GM12874 (cell line): ENCODE measurements around the gene MNAT1.

Experiments
- CTCF ChIP-seq: IDR thresholded peaks from 2 replicates; pipeline ENCODE4 v1.5.1; 2011; ENCODE audit warnings: low read depth, mild to moderate bottlenecking, control low read depth, low read length, moderate library complexity; ENCODE audit not compliant: insufficient read depth

MNAT1 gene

GRCh38 chr14:60771117-60771516 lies 36.6 kb downstream of the MNAT1 start:
- TF ChIP-seq CTCF, result no peak

- no peak for TF ChIP-seq CTCF
Measured at GRCh38 chr14:60773558-60773957, 39.0 kb downstream of the MNAT1 start.

- TF ChIP-seq CTCF, result no peak
Measured at GRCh38 chr14:60775296-60775695, 40.7 kb downstream of the MNAT1 start.

- no peak for TF ChIP-seq CTCF
Measured at GRCh38 chr14:60777856-60778578, 43.5 kb downstream of the MNAT1 start.

- no peak for TF ChIP-seq CTCF
Measured at GRCh38 chr14:60786905-60787304, 52.3 kb downstream of the MNAT1 start.

- no peak for TF ChIP-seq CTCF
Measured at GRCh38 chr14:60789656-60790055, 55.1 kb downstream of the MNAT1 start.

GRCh38 chr14:60790850-60791249 lies 56.3 kb downstream of the MNAT1 start:
- no peak for TF ChIP-seq CTCF
